SK-N-SH (cell line): ENCODE measurements around the gene SLC25A48. TPM values are rescaled to one million over a fixed set of nuclear protein-coding genes. Genes with fewer than 3 reads are reported as not detected.

Experiments
- CTCF ChIA-PET: fragments of 300-600, 350-600 bp; formaldehyde crosslinking; extraction: SDS; loops from one replicate; lab custom pipeline; 2021; lab: Yijun Ruan, JAX
- POLR2A ChIA-PET: fragments of 350-600 bp; sonication (Branson Sonifier 250); formaldehyde crosslinking; extraction: SDS; loops from one replicate; lab custom pipeline; 2020; ENCODE audit warnings: antibody characterized with exemption, inconsistent platforms; lab: Yijun Ruan, JAX
- DNase-seq: peaks from one replicate; pipeline ENCODE4 v3.0.0; 2012
- H2AFZ ChIP-seq: fragments of 200-600 bp; sonication (generic); 2 replicates; pipeline ENCODE4 v1.8.1; 2016; ENCODE audit warnings: antibody characterized with exemption, mild to moderate bottlenecking, low read depth
- H3F3A ChIP-seq: fragments of 200-600 bp; sonication (generic); replicated peaks from 2 replicates; pipeline ENCODE3; 2016; ENCODE audit warnings: antibody characterized with exemption, mild to moderate bottlenecking; ENCODE audit not compliant: insufficient read depth
- H3K27ac ChIP-seq, 2 experiments: fragments of 200-500 bp in 1 of 2; fragments of 200-600 bp in 1 of 2; sonication (Bioruptor generic) in 1 of 2; sonication (generic), shearing (Covaris generic) in 1 of 2; 2 replicates each; pipeline versions ENCODE4 v1.5.1 to v1.6.1; 2014 to 2016; ENCODE audit warnings: low read depth in 2 of 2, inconsistent platforms in 1 of 2, low read length in 1 of 2, mild to moderate bottlenecking in 1 of 2, mixed read lengths in 1 of 2
- H3K27me3 ChIP-seq: fragments of 200-600 bp; sonication (generic), shearing (Covaris generic); 2 replicates; pipeline ENCODE4 v1.6.1; 2016; ENCODE audit warnings: mixed run types; ENCODE audit not compliant: insufficient read depth
- H3K36me3 ChIP-seq, 2 experiments: fragments of 200-500 bp in 1 of 2; fragments of 200-600 bp in 1 of 2; sonication (Bioruptor generic) in 1 of 2; sonication (generic) in 1 of 2; replicated peaks in 1 of 2; 2 replicates each; pipeline versions ENCODE3 to v1.5.1; 2014 to 2016; ENCODE audit warnings: low read length in 1 of 2, mild to moderate bottlenecking in 1 of 2; ENCODE audit not compliant: insufficient read depth in 2 of 2, control insufficient read depth in 1 of 2
- H3K4me1 ChIP-seq, 2 experiments: fragments of 200-500 bp in 1 of 2; fragments of 200-600 bp in 1 of 2; sonication (Bioruptor generic) in 1 of 2; sonication (generic), shearing (Covaris generic) in 1 of 2; 2 replicates each; pipeline versions ENCODE4 v1.5.1 to v1.6.1; 2014 to 2016; ENCODE audit warnings: low read depth in 1 of 2, low read length in 1 of 2, mixed run types in 1 of 2; ENCODE audit not compliant: insufficient read depth in 2 of 2, control insufficient read depth in 1 of 2
- H3K4me2 ChIP-seq: fragments of 200-600 bp; sonication (generic), shearing (Covaris generic); 2 replicates; pipeline ENCODE4 v1.6.1; 2017; ENCODE audit warnings: mixed run types
- H3K4me3 ChIP-seq, 2 experiments: fragments of 200-500 bp in 1 of 2; fragments of 200-600 bp in 1 of 2; sonication (Bioruptor generic) in 1 of 2; sonication (generic), shearing (Covaris generic) in 1 of 2; 2 replicates each; pipeline versions ENCODE4 v1.5.1 to v1.8.1; 2014 to 2016; ENCODE audit warnings: low read depth in 2 of 2, inconsistent platforms in 1 of 2, low read length in 1 of 2, mild to moderate bottlenecking in 1 of 2, mixed read lengths in 1 of 2, moderate library complexity in 1 of 2
- H3K79me2 ChIP-seq: fragments of 200-600 bp; sonication (generic); 2 replicates; pipeline ENCODE4 v1.8.1; 2017; ENCODE audit warnings: mild to moderate bottlenecking; ENCODE audit not compliant: insufficient read depth
- H3K9ac ChIP-seq: fragments of 200-600 bp; sonication (generic); 2 replicates; pipeline ENCODE4 v1.6.1; 2017; ENCODE audit warnings: mixed run types
- H3K9me2 ChIP-seq: fragments of 200-600 bp; sonication (generic); 2 replicates; pipeline ENCODE4 v1.6.1; 2017; ENCODE audit warnings: mixed run types
- H3K9me3 ChIP-seq: fragments of 200-600 bp; sonication (generic); 2 replicates; pipeline ENCODE4 v1.6.1; 2017; ENCODE audit warnings: mixed run types, mild to moderate bottlenecking, moderate library complexity
- H4K20me1 ChIP-seq: fragments of 200-600 bp; sonication (generic); 2 replicates; pipeline ENCODE4 v1.6.1; 2017; ENCODE audit warnings: mild to moderate bottlenecking, mixed run types; ENCODE audit not compliant: insufficient read depth
- CHD2 ChIP-seq: fragments of 150-350 bp; IDR thresholded peaks from 2 replicates; pipeline ENCODE4 v1.6.1; 2018; ENCODE audit warnings: low read length; ENCODE audit not compliant: partially characterized antibody
- ELF1 ChIP-seq: IDR thresholded peaks from 2 replicates; pipeline ENCODE4 v1.4.0; 2012
- EZH2phosphoT487 ChIP-seq: fragments of 200-600 bp; sonication (generic); IDR thresholded peaks from 2 replicates; pipeline ENCODE4 v1.6.1; 2017; ENCODE audit warnings: low read depth, mixed run types, mild to moderate bottlenecking, antibody characterized with exemption, moderate library complexity, borderline replicate concordance
- JUND ChIP-seq: IDR thresholded peaks from 2 replicates; pipeline ENCODE4 v1.4.0; 2012
- MAX ChIP-seq: IDR thresholded peaks from 2 replicates; pipeline ENCODE4 v1.4.0; 2012; ENCODE audit warnings: low read depth
- MEF2A ChIP-seq: IDR thresholded peaks from 2 replicates; pipeline ENCODE4 v1.4.0; 2012; ENCODE audit warnings: low read depth, borderline replicate concordance
- MXI1 ChIP-seq: IDR thresholded peaks from 2 replicates; pipeline ENCODE4 v1.6.1; 2012; ENCODE audit warnings: mild to moderate bottlenecking, low read depth, low read length, improper control_type of control experiment
- RCOR1 ChIP-seq: fragments of 150-350 bp; IDR thresholded peaks from 2 replicates; pipeline ENCODE4 v1.6.1; 2017; ENCODE audit warnings: antibody characterized with exemption, low read length
- RXRA ChIP-seq: IDR thresholded peaks from 2 replicates; pipeline ENCODE4 v1.4.0; 2012; ENCODE audit warnings: low read depth, mild to moderate bottlenecking, borderline replicate concordance
- SMC3 ChIP-seq: IDR thresholded peaks from 2 replicates; pipeline ENCODE4 v1.6.1; 2012; ENCODE audit warnings: low read depth, low read length, improper control_type of control experiment
- TAF1 ChIP-seq: IDR thresholded peaks from 2 replicates; pipeline ENCODE4 v1.6.1; 2012; ENCODE audit warnings: low read depth, mild to moderate bottlenecking, low read length, moderate library complexity, borderline replicate concordance
- TCF12 ChIP-seq: IDR thresholded peaks from 2 replicates; pipeline ENCODE4 v1.4.0; 2012
- TEAD4 ChIP-seq: IDR thresholded peaks from 2 replicates; pipeline ENCODE4 v1.4.0; 2012; ENCODE audit warnings: mild to moderate bottlenecking, borderline replicate concordance; ENCODE audit not compliant: insufficient read depth
- USF2 ChIP-seq: fragments of 150-350 bp; IDR thresholded peaks from 2 replicates; pipeline ENCODE4 v1.6.1; 2017; ENCODE audit warnings: antibody characterized with exemption, low read length, low read depth, borderline replicate concordance
- ZBTB33 ChIP-seq: IDR thresholded peaks from 2 replicates; pipeline ENCODE4 v1.4.0; 2012; ENCODE audit warnings: low read depth, borderline replicate concordance
- WGBS: methylation state at CpG from one replicate; pipeline ENCODE4 v1.1.6; 2017; ENCODE audit warnings: low lambda C conversion rate; 5-methylcytosine and 5-hydroxymethylcytosine counted together
- polyA plus RNA-seq, 3 experiments: library from polyadenylated mRNA; depleted of rRNA; stranded (reverse); fragments of >200 nt; gene quantifications; 2 replicates each; pipeline ENCODE4 v1.2.3, GENCODE V29; 2012
- TF ChIP-seq, protein P1 (sequence below): IDR thresholded peaks from 2 replicates; pipeline ENCODE4 v1.4.0; 2012; ENCODE audit warnings: low read depth, borderline replicate concordance
- TF ChIP-seq, protein P2 (sequence below): IDR thresholded peaks from 2 replicates; pipeline ENCODE4 v1.6.1; 2012; ENCODE audit warnings: mild to moderate bottlenecking, low read depth, low read length, moderate library complexity
- TF ChIP-seq, protein P3 (sequence below): fragments of 200-600 bp; sonication (generic); IDR thresholded peaks from 2 replicates; pipeline ENCODE4 v1.6.1; 2017; ENCODE audit warnings: antibody characterized with exemption, mild to moderate bottlenecking, moderate library complexity

The SLC25A48 gene
- polyA plus RNA-seq, 1 of the 3 experiments (the other 2 are of a cell fraction): 0.23 TPM

GRCh38 chr5:135857630-135858311 is 23.3 kb downstream of the SLC25A48 start:
- CTCF ChIA-PET: interaction anchor here (0.5 to 2.0 kb wide), 2 partner anchors 29 to 30 kb away, joined by 3 to 5 read pairs; no protein-coding TSS in a partner anchor

More at GRCh38 chr5:135857630-135858311, 23.3 kb downstream of the SLC25A48 start:
- Histone ChIP-seq H3K4me1 (no peaks in the 10 kb centered on the region), H3K27ac (no peak overlapping the region), H3K9me2 (no peaks in the 10 kb centered on the region), H4K20me1 (no peaks in the 10 kb centered on the region), H3K27me3 (no peaks in the 10 kb centered on the region), H3K9me3 (no peaks in the 10 kb centered on the region), H3K9ac (no peak overlapping the region), H3K4me2 (no peak overlapping the region), H3K4me3 (no peak overlapping the region), H3F3A (no peaks in the 10 kb centered on the region), H3K79me2 (no peaks in the 10 kb centered on the region), H3K36me3 (no peaks in the 10 kb centered on the region), H2AFZ (no peak overlapping the region)
- TF ChIP-seq, protein P1, sequence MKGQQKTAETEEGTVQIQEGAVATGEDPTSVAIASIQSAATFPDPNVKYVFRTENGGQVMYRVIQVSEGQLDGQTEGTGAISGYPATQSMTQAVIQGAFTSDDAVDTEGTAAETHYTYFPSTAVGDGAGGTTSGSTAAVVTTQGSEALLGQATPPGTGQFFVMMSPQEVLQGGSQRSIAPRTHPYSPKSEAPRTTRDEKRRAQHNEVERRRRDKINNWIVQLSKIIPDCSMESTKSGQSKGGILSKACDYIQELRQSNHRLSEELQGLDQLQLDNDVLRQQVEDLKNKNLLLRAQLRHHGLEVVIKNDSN: no peak
- TF ChIP-seq ELF1: no peak
- TF ChIP-seq SMC3: no peak
- TF ChIP-seq, protein P2, sequence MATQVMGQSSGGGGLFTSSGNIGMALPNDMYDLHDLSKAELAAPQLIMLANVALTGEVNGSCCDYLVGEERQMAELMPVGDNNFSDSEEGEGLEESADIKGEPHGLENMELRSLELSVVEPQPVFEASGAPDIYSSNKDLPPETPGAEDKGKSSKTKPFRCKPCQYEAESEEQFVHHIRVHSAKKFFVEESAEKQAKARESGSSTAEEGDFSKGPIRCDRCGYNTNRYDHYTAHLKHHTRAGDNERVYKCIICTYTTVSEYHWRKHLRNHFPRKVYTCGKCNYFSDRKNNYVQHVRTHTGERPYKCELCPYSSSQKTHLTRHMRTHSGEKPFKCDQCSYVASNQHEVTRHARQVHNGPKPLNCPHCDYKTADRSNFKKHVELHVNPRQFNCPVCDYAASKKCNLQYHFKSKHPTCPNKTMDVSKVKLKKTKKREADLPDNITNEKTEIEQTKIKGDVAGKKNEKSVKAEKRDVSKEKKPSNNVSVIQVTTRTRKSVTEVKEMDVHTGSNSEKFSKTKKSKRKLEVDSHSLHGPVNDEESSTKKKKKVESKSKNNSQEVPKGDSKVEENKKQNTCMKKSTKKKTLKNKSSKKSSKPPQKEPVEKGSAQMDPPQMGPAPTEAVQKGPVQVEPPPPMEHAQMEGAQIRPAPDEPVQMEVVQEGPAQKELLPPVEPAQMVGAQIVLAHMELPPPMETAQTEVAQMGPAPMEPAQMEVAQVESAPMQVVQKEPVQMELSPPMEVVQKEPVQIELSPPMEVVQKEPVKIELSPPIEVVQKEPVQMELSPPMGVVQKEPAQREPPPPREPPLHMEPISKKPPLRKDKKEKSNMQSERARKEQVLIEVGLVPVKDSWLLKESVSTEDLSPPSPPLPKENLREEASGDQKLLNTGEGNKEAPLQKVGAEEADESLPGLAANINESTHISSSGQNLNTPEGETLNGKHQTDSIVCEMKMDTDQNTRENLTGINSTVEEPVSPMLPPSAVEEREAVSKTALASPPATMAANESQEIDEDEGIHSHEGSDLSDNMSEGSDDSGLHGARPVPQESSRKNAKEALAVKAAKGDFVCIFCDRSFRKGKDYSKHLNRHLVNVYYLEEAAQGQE: no peak
- no peak for TF ChIP-seq EZH2phosphoT487
- TF ChIP-seq ZBTB33: no peak
- TF ChIP-seq RCOR1: no peak
- TF ChIP-seq, protein P3, sequence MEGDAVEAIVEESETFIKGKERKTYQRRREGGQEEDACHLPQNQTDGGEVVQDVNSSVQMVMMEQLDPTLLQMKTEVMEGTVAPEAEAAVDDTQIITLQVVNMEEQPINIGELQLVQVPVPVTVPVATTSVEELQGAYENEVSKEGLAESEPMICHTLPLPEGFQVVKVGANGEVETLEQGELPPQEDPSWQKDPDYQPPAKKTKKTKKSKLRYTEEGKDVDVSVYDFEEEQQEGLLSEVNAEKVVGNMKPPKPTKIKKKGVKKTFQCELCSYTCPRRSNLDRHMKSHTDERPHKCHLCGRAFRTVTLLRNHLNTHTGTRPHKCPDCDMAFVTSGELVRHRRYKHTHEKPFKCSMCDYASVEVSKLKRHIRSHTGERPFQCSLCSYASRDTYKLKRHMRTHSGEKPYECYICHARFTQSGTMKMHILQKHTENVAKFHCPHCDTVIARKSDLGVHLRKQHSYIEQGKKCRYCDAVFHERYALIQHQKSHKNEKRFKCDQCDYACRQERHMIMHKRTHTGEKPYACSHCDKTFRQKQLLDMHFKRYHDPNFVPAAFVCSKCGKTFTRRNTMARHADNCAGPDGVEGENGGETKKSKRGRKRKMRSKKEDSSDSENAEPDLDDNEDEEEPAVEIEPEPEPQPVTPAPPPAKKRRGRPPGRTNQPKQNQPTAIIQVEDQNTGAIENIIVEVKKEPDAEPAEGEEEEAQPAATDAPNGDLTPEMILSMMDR: no peak
- TF ChIP-seq MXI1: no peak
- no peak for TF ChIP-seq TAF1
- TF ChIP-seq MAX: no peak
- TF ChIP-seq JUND: no peak
- no peak for TF ChIP-seq TCF12
- no peak for TF ChIP-seq MEF2A
- TF ChIP-seq USF2: no peak
- no peak for TF ChIP-seq RXRA
- TF ChIP-seq CHD2: no peak
- TF ChIP-seq TEAD4: no peak
- DNase-seq: no peak
- POLR2A ChIA-PET: no interaction called here
- WGBS: 0% methylated on average over 2 of the region's 2 CpGs
